ENCODE measurements around the gene RNF217. TPM values are rescaled to one million over a fixed set of nuclear protein-coding genes. Genes with fewer than 3 reads are reported as not detected.

The RNF217 gene
- total and polyA plus RNA-seq, 2 of the 8 experiments (the other 6 are each of a cell fraction or from before 2014, with no cell fraction given) = 2.0 to 8.9 TPM

DNA sequence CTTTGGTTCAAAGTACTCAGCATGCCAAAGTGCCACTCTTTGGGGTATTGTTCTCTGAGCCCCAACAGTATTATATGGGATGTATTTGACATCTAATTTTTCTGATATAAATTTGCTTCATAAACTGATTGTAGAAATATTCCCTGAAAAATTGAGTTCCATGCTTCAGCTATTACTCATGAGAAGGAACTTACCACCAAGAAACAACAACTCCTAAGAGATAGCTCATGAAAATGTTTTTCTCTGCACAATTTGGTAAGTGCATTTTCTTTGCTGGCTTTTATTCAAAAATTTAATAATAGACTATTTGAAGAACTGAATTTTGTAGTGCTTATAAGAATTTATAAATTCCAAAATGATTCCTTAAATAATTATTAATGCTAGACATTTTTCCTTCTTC is 178.6 kb downstream of the RNF217 start (continued):
- TF ChIP-seq, protein P1, sequence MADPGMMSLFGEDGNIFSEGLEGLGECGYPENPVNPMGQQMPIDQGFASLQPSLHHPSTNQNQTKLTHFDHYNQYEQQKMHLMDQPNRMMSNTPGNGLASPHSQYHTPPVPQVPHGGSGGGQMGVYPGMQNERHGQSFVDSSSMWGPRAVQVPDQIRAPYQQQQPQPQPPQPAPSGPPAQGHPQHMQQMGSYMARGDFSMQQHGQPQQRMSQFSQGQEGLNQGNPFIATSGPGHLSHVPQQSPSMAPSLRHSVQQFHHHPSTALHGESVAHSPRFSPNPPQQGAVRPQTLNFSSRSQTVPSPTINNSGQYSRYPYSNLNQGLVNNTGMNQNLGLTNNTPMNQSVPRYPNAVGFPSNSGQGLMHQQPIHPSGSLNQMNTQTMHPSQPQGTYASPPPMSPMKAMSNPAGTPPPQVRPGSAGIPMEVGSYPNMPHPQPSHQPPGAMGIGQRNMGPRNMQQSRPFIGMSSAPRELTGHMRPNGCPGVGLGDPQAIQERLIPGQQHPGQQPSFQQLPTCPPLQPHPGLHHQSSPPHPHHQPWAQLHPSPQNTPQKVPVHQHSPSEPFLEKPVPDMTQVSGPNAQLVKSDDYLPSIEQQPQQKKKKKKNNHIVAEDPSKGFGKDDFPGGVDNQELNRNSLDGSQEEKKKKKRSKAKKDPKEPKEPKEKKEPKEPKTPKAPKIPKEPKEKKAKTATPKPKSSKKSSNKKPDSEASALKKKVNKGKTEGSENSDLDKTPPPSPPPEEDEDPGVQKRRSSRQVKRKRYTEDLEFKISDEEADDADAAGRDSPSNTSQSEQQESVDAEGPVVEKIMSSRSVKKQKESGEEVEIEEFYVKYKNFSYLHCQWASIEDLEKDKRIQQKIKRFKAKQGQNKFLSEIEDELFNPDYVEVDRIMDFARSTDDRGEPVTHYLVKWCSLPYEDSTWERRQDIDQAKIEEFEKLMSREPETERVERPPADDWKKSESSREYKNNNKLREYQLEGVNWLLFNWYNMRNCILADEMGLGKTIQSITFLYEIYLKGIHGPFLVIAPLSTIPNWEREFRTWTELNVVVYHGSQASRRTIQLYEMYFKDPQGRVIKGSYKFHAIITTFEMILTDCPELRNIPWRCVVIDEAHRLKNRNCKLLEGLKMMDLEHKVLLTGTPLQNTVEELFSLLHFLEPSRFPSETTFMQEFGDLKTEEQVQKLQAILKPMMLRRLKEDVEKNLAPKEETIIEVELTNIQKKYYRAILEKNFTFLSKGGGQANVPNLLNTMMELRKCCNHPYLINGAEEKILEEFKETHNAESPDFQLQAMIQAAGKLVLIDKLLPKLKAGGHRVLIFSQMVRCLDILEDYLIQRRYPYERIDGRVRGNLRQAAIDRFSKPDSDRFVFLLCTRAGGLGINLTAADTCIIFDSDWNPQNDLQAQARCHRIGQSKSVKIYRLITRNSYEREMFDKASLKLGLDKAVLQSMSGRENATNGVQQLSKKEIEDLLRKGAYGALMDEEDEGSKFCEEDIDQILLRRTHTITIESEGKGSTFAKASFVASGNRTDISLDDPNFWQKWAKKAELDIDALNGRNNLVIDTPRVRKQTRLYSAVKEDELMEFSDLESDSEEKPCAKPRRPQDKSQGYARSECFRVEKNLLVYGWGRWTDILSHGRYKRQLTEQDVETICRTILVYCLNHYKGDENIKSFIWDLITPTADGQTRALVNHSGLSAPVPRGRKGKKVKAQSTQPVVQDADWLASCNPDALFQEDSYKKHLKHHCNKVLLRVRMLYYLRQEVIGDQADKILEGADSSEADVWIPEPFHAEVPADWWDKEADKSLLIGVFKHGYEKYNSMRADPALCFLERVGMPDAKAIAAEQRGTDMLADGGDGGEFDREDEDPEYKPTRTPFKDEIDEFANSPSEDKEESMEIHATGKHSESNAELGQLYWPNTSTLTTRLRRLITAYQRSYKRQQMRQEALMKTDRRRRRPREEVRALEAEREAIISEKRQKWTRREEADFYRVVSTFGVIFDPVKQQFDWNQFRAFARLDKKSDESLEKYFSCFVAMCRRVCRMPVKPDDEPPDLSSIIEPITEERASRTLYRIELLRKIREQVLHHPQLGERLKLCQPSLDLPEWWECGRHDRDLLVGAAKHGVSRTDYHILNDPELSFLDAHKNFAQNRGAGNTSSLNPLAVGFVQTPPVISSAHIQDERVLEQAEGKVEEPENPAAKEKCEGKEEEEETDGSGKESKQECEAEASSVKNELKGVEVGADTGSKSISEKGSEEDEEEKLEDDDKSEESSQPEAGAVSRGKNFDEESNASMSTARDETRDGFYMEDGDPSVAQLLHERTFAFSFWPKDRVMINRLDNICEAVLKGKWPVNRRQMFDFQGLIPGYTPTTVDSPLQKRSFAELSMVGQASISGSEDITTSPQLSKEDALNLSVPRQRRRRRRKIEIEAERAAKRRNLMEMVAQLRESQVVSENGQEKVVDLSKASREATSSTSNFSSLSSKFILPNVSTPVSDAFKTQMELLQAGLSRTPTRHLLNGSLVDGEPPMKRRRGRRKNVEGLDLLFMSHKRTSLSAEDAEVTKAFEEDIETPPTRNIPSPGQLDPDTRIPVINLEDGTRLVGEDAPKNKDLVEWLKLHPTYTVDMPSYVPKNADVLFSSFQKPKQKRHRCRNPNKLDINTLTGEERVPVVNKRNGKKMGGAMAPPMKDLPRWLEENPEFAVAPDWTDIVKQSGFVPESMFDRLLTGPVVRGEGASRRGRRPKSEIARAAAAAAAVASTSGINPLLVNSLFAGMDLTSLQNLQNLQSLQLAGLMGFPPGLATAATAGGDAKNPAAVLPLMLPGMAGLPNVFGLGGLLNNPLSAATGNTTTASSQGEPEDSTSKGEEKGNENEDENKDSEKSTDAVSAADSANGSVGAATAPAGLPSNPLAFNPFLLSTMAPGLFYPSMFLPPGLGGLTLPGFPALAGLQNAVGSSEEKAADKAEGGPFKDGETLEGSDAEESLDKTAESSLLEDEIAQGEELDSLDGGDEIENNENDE (IDR thresholded peaks at IDR 0.05; ENCODE audit: insufficient replicate concordance, low read length) = no peak
- TF ChIP-seq YY1 (IDR thresholded peaks at IDR 0.05; ENCODE audit: low read depth, low read length) (no peak), NRF1 (IDR thresholded peaks at IDR 0.05; ENCODE audit: low read depth, low read length) (no peak), CBX8 (IDR thresholded peaks at IDR 0.05; ENCODE audit: borderline replicate concordance, low read depth, low read length) (no peak), SP1 (IDR thresholded peaks at IDR 0.05; ENCODE audit: low read depth, low read length) (no peak), NANOG (IDR thresholded peaks at IDR 0.05; ENCODE audit: insufficient read depth, low read depth, low read length, poor library complexity, severe bottlenecking) (no peak), HDAC6 (IDR thresholded peaks at IDR 0.05; ENCODE audit: low read depth, low read length) (no peak), EZH2 (IDR thresholded peaks at IDR 0.05; ENCODE audit: low read depth, low read length, severe bottlenecking) (no peak), TCF12 (IDR thresholded peaks at IDR 0.05; ENCODE audit: low read depth, low read length) (no peak), SIX5 (IDR thresholded peaks at IDR 0.05; ENCODE audit: low read depth, low read length) (no peak), CREB1 (IDR thresholded peaks at IDR 0.05) (no peak)
- TF ChIP-seq, protein P2, sequence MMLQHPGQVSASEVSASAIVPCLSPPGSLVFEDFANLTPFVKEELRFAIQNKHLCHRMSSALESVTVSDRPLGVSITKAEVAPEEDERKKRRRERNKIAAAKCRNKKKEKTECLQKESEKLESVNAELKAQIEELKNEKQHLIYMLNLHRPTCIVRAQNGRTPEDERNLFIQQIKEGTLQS (IDR thresholded peaks at IDR 0.05; ENCODE audit: insufficient read depth, low read depth, low read length) = no peak

Data from H1 (cell line).